ENCODE results near the gene MXD4. TPM values are rescaled to one million over a fixed set of nuclear protein-coding genes. Genes with fewer than 3 reads are reported as not detected.

MXD4 gene
- total RNA-seq, 1 experiment from 2014 or later = 22.0 TPM

- BruUV-seq (replicated peaks) = no TSS peak
- Histone ChIP-seq H3K79me2 (ENCODE audit: insufficient read depth, low read length) (no peaks in the 10 kb centered on the region), H3K27ac (ENCODE audit: low read depth, low read length) (no peak overlapping the region), H3K4me3 (replicated peaks in 1 of 2; ENCODE audit: low read depth in 1 of 2, low read length in 2 of 2) (no peak overlapping the region), H3K9me3 (ENCODE audit: control insufficient read depth in 1 of 2, insufficient read depth in 1 of 2, low read depth in 1 of 2, low read length in 2 of 2) (no peaks in the 10 kb centered on the region), H3K9ac (ENCODE audit: low read length) (no peak overlapping the region), H3K4me2 (ENCODE audit: low read length) (no peak overlapping the region), H2AFZ (ENCODE audit: low read depth, low read length, poor library complexity, severe bottlenecking) (no peak overlapping the region), H3K9me2 (ENCODE audit: insufficient read depth) (no peaks in the 10 kb centered on the region), H3K36me3 (ENCODE audit: control insufficient read depth in 1 of 2, insufficient read depth in 2 of 2, low read length in 2 of 2) (no peaks in the 10 kb centered on the region), H3K4me1 (ENCODE audit: control insufficient read depth in 1 of 2, insufficient read depth in 2 of 2, low read length in 2 of 2) (no peaks in the 10 kb centered on the region), H4K20me1 (ENCODE audit: insufficient read depth) (no peaks in the 10 kb centered on the region), H3K27me3 (ENCODE audit: insufficient read depth, low read length) (no peaks in the 10 kb centered on the region)
- intact Hi-C loops (cut with micrococcal nuclease) = no loop called here
- ChIA-PET RAD21 (ENCODE audit: low non-redundant PET in 1 of 2, low total read pairs in 2 of 2, uncharacterized antibody in 2 of 2, unreplicated experiment in 2 of 2) (interaction anchor here in 1 of 2 experiments (1.0 kb wide), 1 partner anchor 120 kb away, joined by 3 read pairs; no protein-coding TSS in a partner anchor), CTCF (interaction anchor here (0.5 kb wide), 1 partner anchor 153 kb away, joined by 3 read pairs; no protein-coding TSS in a partner anchor), POLR2A (no interaction called here)
- no peak for ATAC-seq
- TF ChIP-seq ZBTB33 (IDR thresholded peaks at IDR 0.05; ENCODE audit: extremely low read depth, insufficient replicate concordance, low read length) = no peak
- no peak for TF ChIP-seq ATF3 (IDR thresholded peaks at IDR 0.05)
- TF ChIP-seq SRF (IDR thresholded peaks at IDR 0.05; ENCODE audit: low read depth) = no peak
- TF ChIP-seq EZH2phosphoT487 (IDR thresholded peaks at IDR 0.05; ENCODE audit: borderline replicate concordance) = no peak
- no peak for TF ChIP-seq ZNF274 (IDR thresholded peaks at IDR 0.05; ENCODE audit: low read depth, low read length)
- TF ChIP-seq SP1 (IDR thresholded peaks at IDR 0.05; ENCODE audit: low read depth) = no peak
- no peak for DNase-seq (ENCODE audit: low read depth, low spot score)
These were observed 30.8 kb upstream of the MXD4 start for GRCh38 chr4:2292646-2293108.
